Endothelial cell of umbilical vein (primary cell): Measurements from ENCODE around the gene DPH1. TPM values are rescaled to one million over a fixed set of nuclear protein-coding genes. Genes with fewer than 3 reads are reported as not detected.

Source experiments
- BruUV-seq: library from RNA; stranded (reverse); fragments of 400-500 nt; replicated peaks from 2 replicates; lab custom pipeline; 2021; lab: Mats Ljungman, UMichigan
- CTCF ChIA-PET: fragments of 300-600, 350-600 bp; sonication (Branson Sonifier 250); formaldehyde crosslinking; loops from one replicate; lab custom pipeline; 2021; ENCODE audit warnings: antibody characterized with exemption, inconsistent platforms; lab: Charles Lee
- POLR2A ChIA-PET: fragments of 300-600, 350-600 bp; sonication (Branson Sonifier 250); formaldehyde crosslinking; loops from one replicate; lab custom pipeline; 2021; ENCODE audit warnings: antibody characterized with exemption, inconsistent platforms; lab: Charles Lee
- DNase-seq: peaks from one replicate; pipeline ENCODE4 v3.0.0-alpha.2; 2011; ENCODE audit warnings: low read depth, low spot score
- FAIRE-seq: peaks from 2 replicates; lab custom pipeline; 2011; peaks lifted over from hg19 to GRCh38; lab: Jason Lieb, UNC
- H2AFZ ChIP-seq: 2 replicates; pipeline ENCODE4 v1.6.0; 2012; ENCODE audit warnings: low read depth, low read length, control low read depth, inconsistent platforms
- H3K27ac ChIP-seq: 2 replicates; pipeline ENCODE4 v1.5.1; 2011; ENCODE audit warnings: low read depth, mild to moderate bottlenecking, control low read depth, low read length, moderate library complexity; ENCODE audit not compliant: insufficient read depth
- H3K27me3 ChIP-seq, 2 experiments: 2 replicates each; pipeline versions ENCODE4 v1.6.0 to v1.6.1; 2011; ENCODE audit warnings: low read length in 2 of 2, mixed read lengths in 1 of 2; ENCODE audit not compliant: control insufficient read depth in 2 of 2, insufficient read depth in 2 of 2
- H3K36me3 ChIP-seq, 2 experiments: 2 replicates in 1 of 2; 3 replicates in 1 of 2; pipeline ENCODE4 v1.5.1; 2011; ENCODE audit warnings: low read length in 2 of 2, mild to moderate bottlenecking in 1 of 2, moderate library complexity in 1 of 2; ENCODE audit not compliant: control insufficient read depth in 2 of 2, insufficient read depth in 2 of 2; ENCODE audit errors: extremely low read depth in 1 of 2
- H3K4me1 ChIP-seq: 3 replicates; pipeline ENCODE4 v1.5.1; 2011; ENCODE audit warnings: mild to moderate bottlenecking, low read length; ENCODE audit not compliant: control insufficient read depth, insufficient read depth; ENCODE audit errors: extremely low read depth
- H3K4me2 ChIP-seq: 2 replicates; pipeline ENCODE4 v1.6.1; 2011; ENCODE audit warnings: low read length, control low read depth, mixed read lengths; ENCODE audit not compliant: insufficient read depth
- H3K4me3 ChIP-seq, 3 experiments: fragments of 200-600 bp in 1 of 3; sonication (generic), shearing (Covaris generic) in 1 of 3; replicated peaks in 1 of 3; 2 replicates each; pipeline ENCODE4 v1.5.1; 2011 to 2016; ENCODE audit warnings: control low read depth in 3 of 3, low read length in 3 of 3, mild to moderate bottlenecking in 2 of 3, inconsistent platforms in 1 of 3, low read depth in 1 of 3, moderate library complexity in 1 of 3; ENCODE audit not compliant: insufficient read depth in 1 of 3
- H3K79me2 ChIP-seq: 2 replicates; pipeline ENCODE4 v1.6.0; 2012; ENCODE audit warnings: low read length, inconsistent platforms; ENCODE audit not compliant: control insufficient read depth, insufficient read depth
- H3K9ac ChIP-seq: replicated peaks from 2 replicates; pipeline ENCODE3; 2011; ENCODE audit warnings: low read length, control low read depth; ENCODE audit not compliant: insufficient read depth; ENCODE audit errors: extremely low read depth
- H3K9me1 ChIP-seq: replicated peaks from 3 replicates; pipeline ENCODE4 v1.6.0; 2011; ENCODE audit warnings: mild to moderate bottlenecking, low read length; ENCODE audit not compliant: control insufficient read depth, insufficient read depth; ENCODE audit errors: extremely low read depth
- H3K9me3 ChIP-seq: replicated peaks from 2 replicates; pipeline ENCODE4 v1.5.1; 2012; ENCODE audit warnings: low read length, inconsistent platforms; ENCODE audit not compliant: control insufficient read depth, insufficient read depth
- H4K20me1 ChIP-seq: replicated peaks from 2 replicates; pipeline ENCODE3; 2011; ENCODE audit warnings: mild to moderate bottlenecking, low read length; ENCODE audit not compliant: control insufficient read depth, insufficient read depth; ENCODE audit errors: extremely low read depth
- CTCF ChIP-seq, 2 donors: IDR thresholded peaks; 1 replicate in 1 of 2; 2 replicates in 1 of 2; pipeline ENCODE4 v1.5.1; 2011; ENCODE audit warnings: low read length in 2 of 2, mild to moderate bottlenecking in 2 of 2, moderate library complexity in 2 of 2, control low read depth in 1 of 2, inconsistent platforms in 1 of 2, low read depth in 1 of 2; ENCODE audit not compliant: insufficient read depth in 1 of 2; ENCODE audit errors: extremely low read depth in 1 of 2
- FOS ChIP-seq: IDR thresholded peaks from 2 replicates; pipeline ENCODE4 v1.6.1; 2011; ENCODE audit warnings: mild to moderate bottlenecking, low read length, moderate library complexity, borderline replicate concordance; ENCODE audit not compliant: insufficient read depth
- GATA2 ChIP-seq: IDR thresholded peaks from 2 replicates; pipeline ENCODE4 v1.7.0; 2011; ENCODE audit warnings: low read depth, mild to moderate bottlenecking, moderate library complexity, mixed read lengths, low read length; ENCODE audit not compliant: insufficient read length, insufficient read depth
- JUN ChIP-seq: IDR thresholded peaks from 2 replicates; pipeline ENCODE4 v1.6.1; 2011; ENCODE audit warnings: borderline replicate concordance, low read depth; ENCODE audit not compliant: insufficient read length, insufficient read depth
- MYC ChIP-seq: IDR thresholded peaks from one replicate; pipeline ENCODE4 v1.6.1; 2011; ENCODE audit warnings: mild to moderate bottlenecking, low read depth, low read length
- POLR2A ChIP-seq: IDR thresholded peaks from 2 replicates; pipeline ENCODE4 v1.6.1; 2012; ENCODE audit warnings: low read depth, mild to moderate bottlenecking, control low read depth, low read length
- dilution Hi-C: fragments of 300-500 bp; cut with MboI; formaldehyde crosslinking; loops from one replicate; pipeline ENCODE4 v1.15.0; 2019; ENCODE audit warnings: low sequenced_read_pairs; ENCODE audit not compliant: extremely low pct_ligation_motif_present
- intact Hi-C: fragments of 100-400 bp; cut with micrococcal nuclease; formaldehyde crosslinking; loops from one replicate; pipeline ENCODE4 v1.10.0; 2022
- polyA plus RNA-seq, 4 experiments: library from polyadenylated mRNA; depleted of rRNA in 3 of 4; stranded (reverse) in 3 of 4; unstranded in 1 of 4; fragments of >200 nt; gene quantifications; 2 replicates each; pipeline versions ENCODE4 v1.2.1 to v1.2.3, GENCODE V29; 2011 to 2012; ENCODE audit warnings: missing spikeins in 1 of 4
- total RNA-seq: library from RNA; stranded (reverse); gene quantifications from 2 replicates; pipeline ENCODE4 v1.2.3, GENCODE V29; 2021
- TF ChIP-seq, protein P1 (sequence below): IDR thresholded peaks from 2 replicates; pipeline ENCODE4 v1.6.1; 2011; ENCODE audit not compliant: insufficient read depth, insufficient read length

The DPH1 gene
- total and polyA plus RNA-seq, 2 donors (not counting 3 experiments of a cell fraction or from before 2014, with no cell fraction given), result 37.8 to 45.6 TPM

DNA sequence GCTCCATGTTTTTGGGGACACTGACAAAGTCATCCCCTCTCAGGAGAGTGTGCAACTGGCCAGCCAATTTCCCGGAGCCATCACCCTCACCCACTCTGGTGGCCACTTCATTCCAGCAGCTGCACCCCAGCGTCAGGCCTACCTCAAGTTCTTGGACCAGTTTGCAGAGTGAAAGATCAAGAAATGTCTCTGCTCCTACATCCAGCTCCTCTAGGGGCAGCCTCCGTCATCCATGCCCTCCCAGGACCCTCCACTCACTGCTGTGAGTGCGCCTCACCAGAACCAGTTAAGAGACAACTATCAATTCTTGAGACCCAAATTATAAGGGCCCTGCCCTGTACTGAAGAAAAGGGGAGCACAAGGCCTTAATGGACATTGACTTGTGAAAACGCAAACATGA is 13.0 kb downstream of the DPH1 start:
- peaks cover 5 to 9% of the 10 kb centered on the region in 2 experiments for H3K36me3 ChIP-seq
- ChIA-PET POLR2A (no interaction called here), CTCF (interaction anchor here (1.3 kb wide), 1 partner anchor 202 kb away, joined by 3 read pairs; no protein-coding TSS in a partner anchor)
- DNase-seq (no peak), FAIRE-seq (no peak)
- H3K79me2 ChIP-seq, result peaks cover 17% of the 10 kb centered on the region
- peak overlapping the region; percentile 86 for H3K4me2 ChIP-seq
- no peaks in the 10 kb centered on the region for H3K9me3 ChIP-seq
- intact Hi-C loops (no loop called here), dilution Hi-C loops (no loop called here)
- H3K9me1 ChIP-seq, result no peaks in the 10 kb centered on the region
- no peaks in the 10 kb centered on the region for H4K20me1 ChIP-seq
- peaks cover 7% of the 10 kb centered on the region for H3K4me1 ChIP-seq
- peak overlapping the region in 1 of 3 experiments; percentile 90 for H3K4me3 ChIP-seq
- peak overlapping the region; percentile 92 for H3K9ac ChIP-seq
- TF ChIP-seq JUN (no peak), CTCF (IDR thresholded peaks at IDR 0.05; ENCODE audit: extremely low read depth in 1 of 2, insufficient read depth in 1 of 2, low read depth in 1 of 2, low read length in 2 of 2) (peak in 1 of 2 donors; percentile 9)
- peak overlapping the region; percentile 80 for H3K27ac ChIP-seq
- no peaks in the 10 kb centered on the region for H3K27me3 ChIP-seq
- no TSS peak for BruUV-seq
- H2AFZ ChIP-seq, result no peak overlapping the region

DNA sequence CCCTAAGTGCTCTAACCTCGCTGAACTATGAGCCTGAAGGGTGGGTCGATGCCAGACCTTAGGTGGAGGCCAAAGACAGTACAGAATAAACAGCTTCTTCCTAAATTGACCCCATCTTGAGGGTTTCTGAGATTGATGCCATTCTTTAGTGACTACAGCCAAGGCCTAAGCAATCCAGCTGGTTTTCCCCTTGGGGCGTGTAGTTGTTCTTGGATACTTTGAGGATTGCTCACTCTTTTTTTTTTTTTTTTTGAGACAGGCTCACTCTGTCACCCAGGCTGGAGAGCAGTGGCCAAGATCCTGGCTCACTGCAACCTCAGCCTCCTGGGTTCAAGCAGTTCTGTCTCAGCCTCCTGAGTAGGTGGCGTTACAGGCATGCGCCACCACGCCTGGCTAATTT is 13.8 kb downstream of the DPH1 start:
- Histone ChIP-seq H3K9me3 (no peaks in the 10 kb centered on the region), H3K4me1 (peaks cover 7% of the 10 kb centered on the region), H4K20me1 (no peaks in the 10 kb centered on the region), H3K4me2 (no peak overlapping the region), H3K36me3 (peaks cover 5 to 9% of the 10 kb centered on the region in 2 experiments), H3K27me3 (no peaks in the 10 kb centered on the region), H3K9ac (no peak overlapping the region), H3K79me2 (peaks cover 17% of the 10 kb centered on the region), H2AFZ (no peak overlapping the region), H3K27ac (no peak overlapping the region), H3K4me3 (no peak overlapping the region), H3K9me1 (no peaks in the 10 kb centered on the region)
- ChIA-PET POLR2A (interaction anchor here (0.7 kb wide), 1 partner anchor 201 kb away, joined by 7 read pairs; no protein-coding TSS in a partner anchor), CTCF (interaction anchor here (1.0 to 1.3 kb wide), 2 partner anchors 135 to 201 kb away, joined by 3 to 8 read pairs; no protein-coding TSS in a partner anchor)
- no TSS peak for BruUV-seq
- FAIRE-seq (peak; percentile 59), DNase-seq (no peak)
- dilution Hi-C loops (no loop called here), intact Hi-C loops (no loop called here)
- TF ChIP-seq MYC (no peak), FOS (no peak), POLR2A (peak; percentile 38), JUN (no peak), GATA2 (no peak)
- TF ChIP-seq, protein P1, sequence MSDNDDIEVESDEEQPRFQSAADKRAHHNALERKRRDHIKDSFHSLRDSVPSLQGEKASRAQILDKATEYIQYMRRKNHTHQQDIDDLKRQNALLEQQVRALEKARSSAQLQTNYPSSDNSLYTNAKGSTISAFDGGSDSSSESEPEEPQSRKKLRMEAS, result no peak
